RWPE2 (cell line): Measurements from ENCODE around the gene GDE1.
A peak's percentile ranks its signal among the peaks of the same experiment; 100 is the strongest.

ENCODE experiments used
- ATAC-seq: fragments of 200-7000 bp; cut with Tn5 transposase; 3 replicates; pipeline ENCODE4 v1.9.1; 2021; ENCODE audit warnings: low read depth
- DNase-seq: peaks from one replicate; pipeline ENCODE4 v3.0.0-alpha.2; 2020; ENCODE audit warnings: low spot score
- H3K27ac ChIP-seq: fragments of 450-650 bp; 2 replicates; pipeline ENCODE4 v1.5.1; 2017; ENCODE audit warnings: mild to moderate bottlenecking; ENCODE audit not compliant: poor library complexity, severe bottlenecking
- H3K27me3 ChIP-seq: fragments of 250-450 bp; sonication (Bioruptor Pico); 2 replicates; pipeline ENCODE4 v1.5.1; 2021; ENCODE audit warnings: mild to moderate bottlenecking, moderate library complexity; ENCODE audit not compliant: insufficient read depth, poor library complexity, severe bottlenecking
- H3K36me3 ChIP-seq: fragments of 250-450 bp; sonication (Bioruptor Pico); 2 replicates; pipeline ENCODE4 v1.5.1; 2020; ENCODE audit warnings: low read depth, mild to moderate bottlenecking, moderate library complexity
- H3K4me1 ChIP-seq: fragments of 250-450 bp; sonication (Bioruptor Pico); 2 replicates; pipeline ENCODE4 v1.5.1; 2021; ENCODE audit warnings: mild to moderate bottlenecking, moderate library complexity; ENCODE audit not compliant: insufficient read depth, poor library complexity, severe bottlenecking
- H3K4me3 ChIP-seq: fragments of 250-450 bp; sonication (Bioruptor Pico); 2 replicates; pipeline ENCODE4 v1.5.1; 2021; ENCODE audit warnings: mild to moderate bottlenecking, moderate library complexity; ENCODE audit not compliant: severe bottlenecking
- H3K9me3 ChIP-seq: fragments of 250-450 bp; sonication (Bioruptor Pico); 2 replicates; pipeline ENCODE4 v1.5.1; 2021; ENCODE audit warnings: mild to moderate bottlenecking, moderate library complexity; ENCODE audit not compliant: severe bottlenecking
- TF ChIP-seq, protein P1 (sequence below): fragments of 450-650 bp; IDR thresholded peaks from one replicate; pipeline ENCODE4 v1.5.1; 2017; ENCODE audit warnings: mild to moderate bottlenecking, moderate library complexity; ENCODE audit not compliant: poor library complexity, severe bottlenecking

GDE1 gene

DNA sequence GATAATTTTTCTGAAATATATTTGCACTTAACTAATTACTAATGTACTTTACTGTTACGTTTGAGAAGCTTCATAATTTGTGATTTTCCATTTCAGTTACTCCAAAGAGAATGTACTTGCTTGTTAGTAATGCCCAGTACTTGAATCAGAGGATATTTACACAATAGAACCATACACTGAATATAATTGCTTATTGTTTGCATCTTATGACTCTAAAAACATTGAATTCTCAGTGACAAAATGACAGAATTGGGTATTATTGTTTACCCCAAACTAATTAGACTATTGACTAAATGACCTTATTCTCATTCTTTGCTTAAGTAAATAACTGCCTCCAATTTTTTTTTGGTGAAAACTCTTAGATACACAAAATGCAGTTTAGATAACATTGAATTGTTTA is 10.7 kb upstream of the GDE1 start:
- TF ChIP-seq, protein P1, sequence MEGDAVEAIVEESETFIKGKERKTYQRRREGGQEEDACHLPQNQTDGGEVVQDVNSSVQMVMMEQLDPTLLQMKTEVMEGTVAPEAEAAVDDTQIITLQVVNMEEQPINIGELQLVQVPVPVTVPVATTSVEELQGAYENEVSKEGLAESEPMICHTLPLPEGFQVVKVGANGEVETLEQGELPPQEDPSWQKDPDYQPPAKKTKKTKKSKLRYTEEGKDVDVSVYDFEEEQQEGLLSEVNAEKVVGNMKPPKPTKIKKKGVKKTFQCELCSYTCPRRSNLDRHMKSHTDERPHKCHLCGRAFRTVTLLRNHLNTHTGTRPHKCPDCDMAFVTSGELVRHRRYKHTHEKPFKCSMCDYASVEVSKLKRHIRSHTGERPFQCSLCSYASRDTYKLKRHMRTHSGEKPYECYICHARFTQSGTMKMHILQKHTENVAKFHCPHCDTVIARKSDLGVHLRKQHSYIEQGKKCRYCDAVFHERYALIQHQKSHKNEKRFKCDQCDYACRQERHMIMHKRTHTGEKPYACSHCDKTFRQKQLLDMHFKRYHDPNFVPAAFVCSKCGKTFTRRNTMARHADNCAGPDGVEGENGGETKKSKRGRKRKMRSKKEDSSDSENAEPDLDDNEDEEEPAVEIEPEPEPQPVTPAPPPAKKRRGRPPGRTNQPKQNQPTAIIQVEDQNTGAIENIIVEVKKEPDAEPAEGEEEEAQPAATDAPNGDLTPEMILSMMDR: no peak
- Histone ChIP-seq H3K4me1 (no peaks in the 10 kb centered on the region), H3K27ac (no peak overlapping the region), H3K36me3 (peaks cover 88% of the 10 kb centered on the region), H3K4me3 (no peak overlapping the region), H3K27me3 (no peaks in the 10 kb centered on the region), H3K9me3 (no peaks in the 10 kb centered on the region)
- no peak for DNase-seq
- ATAC-seq: no peak

DNA sequence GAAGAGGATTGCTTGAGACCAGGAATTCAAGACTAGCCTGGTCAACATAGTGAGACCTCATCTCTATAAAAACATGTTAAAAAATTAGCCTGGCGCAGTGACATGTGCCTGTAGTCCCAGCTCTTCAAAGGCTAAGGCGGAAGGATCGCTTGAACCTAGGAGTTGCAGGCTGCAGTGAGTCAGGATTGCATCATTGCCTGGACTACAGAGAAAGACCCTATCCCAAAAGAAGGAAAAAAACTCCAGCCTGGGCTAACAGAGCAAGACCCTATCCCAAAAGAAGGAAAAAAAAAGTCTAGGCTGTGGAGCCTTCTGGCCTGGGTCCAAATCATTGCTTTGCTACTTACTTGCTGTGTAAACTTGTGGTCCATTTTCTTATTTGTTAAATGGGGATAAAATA is 6.8 kb upstream of the GDE1 start:
- Histone ChIP-seq H3K36me3 (peaks cover 59% of the 10 kb centered on the region), H3K4me1 (peaks cover 5% of the 10 kb centered on the region), H3K4me3 (no peak overlapping the region), H3K27me3 (no peaks in the 10 kb centered on the region), H3K27ac (no peak overlapping the region), H3K9me3 (no peaks in the 10 kb centered on the region)
- TF ChIP-seq, protein P1: no peak
- DNase-seq (no peak), ATAC-seq (no peak)

DNA sequence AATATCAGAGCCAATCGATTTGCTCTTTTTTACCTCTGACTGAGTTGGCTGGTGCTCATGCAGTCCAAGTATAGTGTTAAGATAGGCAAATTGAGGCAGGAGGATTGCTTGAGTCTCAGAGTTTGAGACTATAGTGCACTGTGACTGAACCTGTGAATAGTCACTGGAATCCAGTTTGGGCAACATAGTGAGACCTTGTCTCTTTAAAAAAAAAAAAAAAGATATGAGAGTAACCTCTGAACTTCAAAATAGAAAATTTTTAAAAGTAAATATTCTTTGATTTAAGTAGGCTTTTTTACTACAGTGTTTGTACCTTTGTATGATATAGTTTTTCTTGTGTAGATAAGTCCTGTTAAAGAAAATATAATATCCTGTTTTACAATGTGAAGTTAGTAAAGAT is 5.3 kb upstream of the GDE1 start:
- no peak for DNase-seq
- H3K36me3 ChIP-seq: peaks cover 44% of the 10 kb centered on the region
- no peaks in the 10 kb centered on the region for H3K9me3 ChIP-seq
- TF ChIP-seq, protein P1: no peak
- H3K4me1 ChIP-seq: peaks cover 5% of the 10 kb centered on the region
- no peak overlapping the region for H3K4me3 ChIP-seq
- no peak for ATAC-seq
- no peaks in the 10 kb centered on the region for H3K27me3 ChIP-seq
- H3K27ac ChIP-seq: no peak overlapping the region

DNA sequence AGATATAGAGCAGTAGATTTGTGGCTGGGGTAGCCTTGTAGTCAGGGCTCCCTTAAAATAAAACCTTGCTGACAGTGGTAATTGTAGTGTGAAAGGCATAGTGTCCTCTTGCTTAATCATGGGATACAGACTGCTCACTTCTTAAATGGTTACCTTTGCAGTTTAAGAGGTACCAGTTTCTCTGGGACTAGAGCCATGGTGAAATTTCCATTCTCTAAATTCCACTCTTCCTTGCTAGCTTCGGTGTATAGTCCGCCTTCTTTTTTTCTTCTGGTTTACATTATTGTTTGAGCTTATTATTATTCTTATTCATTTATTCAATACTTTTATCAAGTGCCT is 3.5 kb upstream of the GDE1 start:
- peak overlapping the region; percentile 43 for H3K27ac ChIP-seq
- DNase-seq: no peak
- TF ChIP-seq, protein P1: no peak
- peaks cover 5% of the 10 kb centered on the region for H3K4me1 ChIP-seq
- no peak for ATAC-seq
- H3K27me3 ChIP-seq: no peaks in the 10 kb centered on the region
- H3K9me3 ChIP-seq: no peaks in the 10 kb centered on the region
- H3K4me3 ChIP-seq: peak overlapping the region; percentile 85
- H3K36me3 ChIP-seq: peaks cover 33% of the 10 kb centered on the region

DNA sequence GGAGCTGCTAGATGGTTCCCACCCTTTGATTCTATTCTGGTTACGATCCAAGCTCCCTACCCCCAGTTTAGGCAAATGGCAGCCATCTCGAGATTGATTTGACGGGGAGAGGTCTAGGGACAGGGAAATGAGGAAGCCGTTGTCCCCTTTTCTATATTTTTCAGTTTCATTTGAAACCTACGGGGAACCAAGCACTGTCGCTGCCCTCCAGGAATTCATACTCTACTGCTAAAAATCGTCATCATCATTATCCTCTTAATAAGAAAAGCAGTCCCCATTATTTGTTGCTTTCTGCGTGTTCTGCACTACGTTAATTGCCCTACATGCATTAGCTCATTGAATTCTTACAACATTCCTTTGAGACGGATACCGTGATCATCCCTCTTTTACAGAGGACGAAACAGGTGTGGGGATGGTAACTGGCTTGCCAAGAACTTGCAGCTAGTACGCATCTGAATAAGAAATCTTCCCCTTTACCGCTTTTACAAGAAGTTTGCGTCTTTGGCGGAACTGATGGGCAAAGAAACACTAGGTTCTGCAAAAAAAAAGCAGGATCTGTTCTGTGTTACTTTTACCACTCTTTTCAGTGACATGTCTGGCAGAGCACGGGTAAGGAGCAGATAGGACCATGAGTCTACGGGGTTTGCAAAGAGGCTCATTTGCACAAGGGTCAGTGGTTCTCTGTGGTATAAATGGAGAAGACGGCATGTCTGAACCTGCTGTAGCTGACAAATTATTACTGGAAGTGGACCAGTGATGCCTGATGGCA is 2.9 kb upstream of the GDE1 start:
- no peaks in the 10 kb centered on the region for H3K27me3 ChIP-seq
- peak overlapping the region; percentile 85 for H3K4me3 ChIP-seq
- peaks cover 5% of the 10 kb centered on the region for H3K4me1 ChIP-seq
- no peaks in the 10 kb centered on the region for H3K9me3 ChIP-seq
- H3K36me3 ChIP-seq: peaks cover 31% of the 10 kb centered on the region
- DNase-seq: no peak
- peak overlapping the region; percentile 43 for H3K27ac ChIP-seq
- no peak for ATAC-seq
- TF ChIP-seq, protein P1: no peak
